HG02970 (cell line): ENCODE results near the gene HIPK2.

Experiments
- ATAC-seq: cut with Tn5 transposase; IDR thresholded peaks from one replicate; pipeline ENCODE4 v1.9.1; 2021; ENCODE audit warnings: mild to moderate bottlenecking, moderate library complexity, moderate number of reproducible peaks; ENCODE audit not compliant: unreplicated experiment, low FRiP score

HIPK2 gene

GRCh38 chr7:139526578-139527544, 250.9 kb downstream of the HIPK2 start:
- ATAC-seq, result no peak

- ATAC-seq, result no peak
These were observed 252.0 kb downstream of the HIPK2 start for GRCh38 chr7:139525750-139526149.

- no peak for ATAC-seq
These were observed 252.6 kb downstream of the HIPK2 start for GRCh38 chr7:139525239-139525638.

GRCh38 chr7:139523968-139524815, 253.6 kb downstream of the HIPK2 start:
- ATAC-seq, result no peak

- ATAC-seq, result no peak
These were observed 254.4 kb downstream of the HIPK2 start, which contains the start of gene CLEC2L for GRCh38 chr7:139523199-139523941. Gene CLEC2L (plus strand): TSS chr7:139523685. CDS start chr7:139523928, 243 bp downstream.

GRCh38 chr7:139522830-139523198, 255.0 kb downstream of the HIPK2 start:
- no peak for ATAC-seq

- no peak for ATAC-seq
These were observed 256.4 kb downstream of the HIPK2 start for GRCh38 chr7:139521439-139521838.

- ATAC-seq, result no peak
These were observed 262.5 kb downstream of the HIPK2 start for GRCh38 chr7:139515266-139515665.
